ENCODE results near the gene MATK.
"Not testable (repeated sequence)": the region's sequence is repeated elsewhere in the genome, so short reads cannot be mapped to it uniquely, and the experiment has no call there.

MATK gene

DNA sequence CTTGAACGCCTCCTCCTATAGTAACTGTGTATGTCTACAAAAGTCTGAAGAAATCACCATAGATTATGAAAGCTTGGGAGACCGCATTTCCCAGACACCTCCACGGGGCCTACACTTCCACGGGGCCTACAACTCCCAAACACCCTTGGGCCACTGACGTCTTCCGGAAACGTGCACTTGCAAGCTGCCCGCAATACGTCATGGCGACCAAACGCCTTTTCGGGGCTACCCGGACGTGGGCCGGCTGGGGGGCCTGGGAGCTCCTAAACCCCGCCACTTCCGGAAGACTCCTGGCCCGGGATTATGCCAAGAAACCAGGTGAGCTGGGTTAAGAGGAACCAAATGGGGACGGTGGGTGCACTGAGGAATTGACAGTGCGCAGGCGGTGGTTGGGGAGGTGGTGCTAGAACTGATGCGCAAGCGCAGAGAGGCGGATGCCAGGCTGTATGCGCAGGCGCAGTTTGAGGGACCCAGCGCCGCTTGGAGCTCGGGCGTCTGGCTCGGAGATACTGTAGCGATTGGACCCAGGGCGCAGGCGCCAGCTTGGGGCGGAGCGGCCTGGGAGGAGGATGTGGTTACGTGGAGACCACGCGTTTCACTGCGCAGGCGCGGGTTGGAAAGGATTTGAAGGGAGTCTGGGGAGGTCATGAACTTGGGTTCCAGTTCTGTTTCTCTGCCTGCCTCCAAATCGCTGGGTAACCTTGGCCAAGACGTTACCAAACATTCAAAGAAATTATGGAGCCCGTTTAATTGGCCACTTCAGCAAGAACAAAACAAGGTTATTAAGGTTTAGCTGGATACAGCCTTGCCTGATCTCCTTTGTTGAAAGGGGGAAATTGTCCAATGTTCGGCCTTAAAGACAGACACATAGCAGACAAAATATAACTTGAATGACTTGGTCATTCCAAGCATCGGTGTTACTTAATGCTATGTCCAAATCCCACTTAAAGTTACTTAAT, 23.4 kb downstream of the MATK start, which contains the start of gene MRPL54:
TSS of gene MRPL54 (plus strand) at position 182 of the 959 bp plus-strand sequence. CDS start at position 201, 19 bp downstream.
- H3K36me3 ChIP-seq (ENCODE audit: control insufficient read depth in 2 of 2, insufficient read depth in 2 of 2, low read length in 2 of 2), result peaks cover 18 to 22% of the 10 kb centered on the region in 2 donors

GRCh38 chr19:3762130-3762473, 24.1 kb downstream of the MATK start:
- Histone ChIP-seq H3K27ac (ENCODE audit: low read depth in 2 of 2, low read length in 2 of 2) (peak overlapping the region; percentile 98 to 100), H3K27me3 (ENCODE audit: control insufficient read depth in 2 of 2, insufficient read depth in 2 of 2, low read length in 2 of 2) (no peaks in the 10 kb centered on the region), H3K9ac (ENCODE audit: low read depth in 1 of 2, low read length in 2 of 2) (peak overlapping the region in 1 of 2 donors; percentile 93), H3K4me1 (ENCODE audit: control insufficient read depth in 2 of 2, insufficient read depth in 2 of 2, low read length in 2 of 2) (peaks cover 18 to 21% of the 10 kb centered on the region in 2 donors), H3K9me3 (ENCODE audit: control insufficient read depth in 2 of 2, low read length in 2 of 2) (no peaks in the 10 kb centered on the region), H3K4me3 (ENCODE audit: low read length in 2 of 2) (peak overlapping the region; percentile 80 to 98), H3K36me3 (ENCODE audit: control insufficient read depth in 2 of 2, insufficient read depth in 2 of 2, low read length in 2 of 2) (peaks cover 13 to 22% of the 10 kb centered on the region in 2 donors)

More for the DNA sequence above, 23.4 kb downstream of the MATK start, which contains the start of gene MRPL54:
- Histone ChIP-seq H3K4me1 (ENCODE audit: control insufficient read depth in 2 of 2, insufficient read depth in 2 of 2, low read length in 2 of 2) (peaks cover 18 to 21% of the 10 kb centered on the region in 2 donors), H3K9ac (ENCODE audit: low read depth in 1 of 2, low read length in 2 of 2) (peak within 1 kb of the TSS; percentile 94 to 100), H3K9me3 (ENCODE audit: control insufficient read depth in 2 of 2, low read length in 2 of 2) (no peaks in the 10 kb centered on the region), H3K4me3 (ENCODE audit: low read length in 2 of 2) (peak within 1 kb of the TSS; percentile 92 to 98), H3K27ac (ENCODE audit: low read depth in 2 of 2, low read length in 2 of 2) (peak within 1 kb of the TSS; percentile 98 to 100), H3K27me3 (ENCODE audit: control insufficient read depth in 2 of 2, insufficient read depth in 2 of 2, low read length in 2 of 2) (no peaks in the 10 kb centered on the region)

DNA sequence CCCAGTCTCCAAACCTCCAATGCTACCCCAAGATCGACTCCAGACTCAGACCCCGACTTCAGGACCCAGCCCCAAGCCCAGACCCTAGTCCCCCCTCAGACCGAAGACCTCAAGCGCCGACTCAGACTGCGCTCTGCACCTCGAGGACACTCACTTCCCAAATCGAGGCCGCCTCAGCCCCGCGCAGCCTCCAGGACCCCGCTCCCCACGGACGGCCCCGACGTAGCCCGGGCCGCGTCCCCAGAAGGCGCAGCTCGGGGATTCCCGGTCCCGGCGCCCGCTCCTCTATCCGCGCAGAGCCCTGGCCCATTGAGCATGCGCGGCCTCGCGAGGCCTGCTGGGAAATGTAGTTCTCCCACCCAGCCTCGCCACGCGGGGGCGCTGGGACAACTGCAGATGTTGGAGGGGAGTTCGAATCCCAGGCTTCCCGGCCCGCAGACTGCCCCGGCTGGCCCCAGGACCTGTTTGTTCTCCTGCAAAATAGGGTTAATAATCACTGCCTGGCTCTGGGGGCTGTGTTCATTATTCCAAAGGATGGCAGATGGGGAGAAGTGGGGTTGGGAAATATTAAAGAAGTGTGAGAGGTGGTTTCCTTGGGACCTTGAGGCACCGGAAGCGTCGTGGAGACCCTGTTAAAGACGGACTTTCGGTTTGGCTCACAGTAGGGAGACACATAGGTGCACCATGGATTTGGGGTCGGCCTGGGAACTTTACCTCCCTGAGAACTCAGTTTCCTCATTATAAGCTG, 24.6 kb downstream of the MATK start, which contains the start of gene APBA3:
TSS of gene APBA3 (minus strand) at position 311 of the 748 bp plus-strand sequence. CDS start 1,428 bp downstream, outside the sequence.
- Histone ChIP-seq H3K27ac (ENCODE audit: low read depth in 2 of 2, low read length in 2 of 2) (peak within 1 kb of the TSS; percentile 98 to 100), H3K27me3 (ENCODE audit: control insufficient read depth in 2 of 2, insufficient read depth in 2 of 2, low read length in 2 of 2) (no peaks in the 10 kb centered on the region), H3K4me1 (ENCODE audit: control insufficient read depth in 2 of 2, insufficient read depth in 2 of 2, low read length in 2 of 2) (peaks cover 18 to 21% of the 10 kb centered on the region in 2 donors), H3K36me3 (ENCODE audit: control insufficient read depth in 2 of 2, insufficient read depth in 2 of 2, low read length in 2 of 2) (peaks cover 8 to 18% of the 10 kb centered on the region in 2 donors), H3K9me3 (ENCODE audit: control insufficient read depth in 2 of 2, low read length in 2 of 2) (no peaks in the 10 kb centered on the region), H3K4me3 (ENCODE audit: low read length in 2 of 2) (peak within 1 kb of the TSS; percentile 92 to 98), H3K9ac (ENCODE audit: low read depth in 1 of 2, low read length in 2 of 2) (peak within 1 kb of the TSS; percentile 94 to 100)

- H3K27ac ChIP-seq (ENCODE audit: low read depth in 2 of 2, low read length in 2 of 2), result peak overlapping the region; percentile 64 to 72
- peaks cover 5 to 15% of the 10 kb centered on the region in 2 donors for H3K36me3 ChIP-seq (ENCODE audit: control insufficient read depth in 2 of 2, insufficient read depth in 2 of 2, low read length in 2 of 2)
- H3K9me3 ChIP-seq (ENCODE audit: control insufficient read depth in 2 of 2, low read length in 2 of 2), result no peaks in the 10 kb centered on the region
- H3K9ac ChIP-seq (ENCODE audit: low read depth in 1 of 2, low read length in 2 of 2), result peak overlapping the region; percentile 94 to 98
- H3K4me3 ChIP-seq (ENCODE audit: low read length in 2 of 2), result peak overlapping the region; percentile 92 to 98
- H3K4me1 ChIP-seq (ENCODE audit: control insufficient read depth in 2 of 2, insufficient read depth in 2 of 2, low read length in 2 of 2), result peaks cover 18 to 21% of the 10 kb centered on the region in 2 donors
- no peaks in the 10 kb centered on the region for H3K27me3 ChIP-seq (ENCODE audit: control insufficient read depth in 2 of 2, insufficient read depth in 2 of 2, low read length in 2 of 2)
Observed at GRCh38 chr19:3760871-3761361, 25.3 kb downstream of the MATK start.

GRCh38 chr19:3759482-3760254, 26.5 kb downstream of the MATK start:
- peaks cover 0 to 11% of the 10 kb centered on the region in 2 donors for H3K36me3 ChIP-seq (ENCODE audit: control insufficient read depth in 2 of 2, insufficient read depth in 2 of 2, low read length in 2 of 2)
- no peak overlapping the region for H3K9ac ChIP-seq (ENCODE audit: low read depth in 1 of 2, low read length in 2 of 2)
- H3K4me3 ChIP-seq (ENCODE audit: low read length in 2 of 2), result no peak overlapping the region
- no peak overlapping the region for H3K27ac ChIP-seq (ENCODE audit: low read depth in 2 of 2, low read length in 2 of 2)
- H3K4me1 ChIP-seq (ENCODE audit: control insufficient read depth in 2 of 2, insufficient read depth in 2 of 2, low read length in 2 of 2), result peaks cover 18 to 21% of the 10 kb centered on the region in 2 donors
- no peaks in the 10 kb centered on the region for H3K9me3 ChIP-seq (ENCODE audit: control insufficient read depth in 2 of 2, low read length in 2 of 2)
- no peaks in the 10 kb centered on the region for H3K27me3 ChIP-seq (ENCODE audit: control insufficient read depth in 2 of 2, insufficient read depth in 2 of 2, low read length in 2 of 2)

DNA sequence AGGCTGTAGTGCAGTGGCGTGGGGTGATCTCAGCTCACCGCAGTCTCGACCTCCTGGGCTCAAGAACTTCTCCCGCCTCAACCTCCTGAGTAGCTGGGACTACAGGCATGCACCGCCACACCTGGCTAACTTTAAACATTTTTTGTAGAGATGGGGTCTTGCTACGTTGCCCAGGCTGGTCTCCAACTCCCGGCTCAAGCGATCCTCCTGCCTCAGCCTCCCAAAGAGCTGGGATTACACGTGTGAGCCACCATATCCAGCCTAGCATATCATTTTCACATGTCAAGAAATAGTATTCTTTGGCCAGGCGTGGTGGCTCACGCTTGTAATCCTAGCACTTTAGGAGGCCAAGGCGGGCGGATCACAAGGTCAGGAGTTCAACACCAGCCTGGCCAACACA, 27.9 kb downstream of the MATK start:
- not testable (repeated sequence) for H3K27me3 ChIP-seq (ENCODE audit: control insufficient read depth in 2 of 2, insufficient read depth in 2 of 2, low read length in 2 of 2); H3K9me3 ChIP-seq (ENCODE audit: control insufficient read depth in 2 of 2, low read length in 2 of 2); H3K9ac ChIP-seq (ENCODE audit: low read depth in 1 of 2, low read length in 2 of 2); H3K4me3 ChIP-seq (ENCODE audit: low read length in 2 of 2); H3K27ac ChIP-seq (ENCODE audit: low read depth in 2 of 2, low read length in 2 of 2)
- peaks cover 17 to 19% of the 10 kb centered on the region in 2 donors for H3K4me1 ChIP-seq (ENCODE audit: control insufficient read depth in 2 of 2, insufficient read depth in 2 of 2, low read length in 2 of 2)
- H3K36me3 ChIP-seq (ENCODE audit: control insufficient read depth in 2 of 2, insufficient read depth in 2 of 2, low read length in 2 of 2), result peaks cover 0 to 13% of the 10 kb centered on the region in 2 donors

DNA sequence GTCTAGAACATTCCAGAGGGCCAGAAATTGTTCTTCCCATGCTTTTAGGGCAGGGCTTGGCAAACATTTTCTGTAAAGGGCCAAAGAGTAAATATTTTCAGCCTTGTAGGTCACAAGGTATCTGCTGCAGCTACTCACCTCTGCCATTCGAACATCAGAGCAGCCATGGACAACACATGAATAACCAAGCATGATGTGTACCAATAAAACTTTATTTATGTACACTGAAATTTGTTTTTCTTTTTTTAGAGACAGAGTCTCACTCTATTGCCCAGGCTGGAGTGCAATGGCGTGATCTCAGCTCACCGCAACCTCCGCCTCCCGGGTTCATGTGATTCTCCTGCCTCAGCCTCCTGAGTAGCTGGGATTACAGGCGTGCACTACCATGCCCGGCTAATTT, 28.5 kb downstream of the MATK start:
- Histone ChIP-seq H3K4me1 (ENCODE audit: control insufficient read depth in 2 of 2, insufficient read depth in 2 of 2, low read length in 2 of 2) (peaks cover 14 to 15% of the 10 kb centered on the region in 2 donors), H3K36me3 (ENCODE audit: control insufficient read depth in 2 of 2, insufficient read depth in 2 of 2, low read length in 2 of 2) (peaks cover 0 to 13% of the 10 kb centered on the region in 2 donors)
- H3K9ac ChIP-seq (ENCODE audit: low read depth in 1 of 2, low read length in 2 of 2); H3K27ac ChIP-seq (ENCODE audit: low read depth in 2 of 2, low read length in 2 of 2); H3K27me3 ChIP-seq (ENCODE audit: control insufficient read depth in 2 of 2, insufficient read depth in 2 of 2, low read length in 2 of 2); H3K4me3 ChIP-seq (ENCODE audit: low read length in 2 of 2); H3K9me3 ChIP-seq (ENCODE audit: control insufficient read depth in 2 of 2, low read length in 2 of 2): not testable (repeated sequence)

GRCh38 chr19:3753631-3754410, 32.4 kb downstream of the MATK start:
- H3K4me3 ChIP-seq (ENCODE audit: low read length in 2 of 2), result no peak overlapping the region
- no peak overlapping the region for H3K9ac ChIP-seq (ENCODE audit: low read depth in 1 of 2, low read length in 2 of 2)
- no peaks in the 10 kb centered on the region for H3K9me3 ChIP-seq (ENCODE audit: control insufficient read depth in 2 of 2, low read length in 2 of 2)
- no peaks in the 10 kb centered on the region for H3K4me1 ChIP-seq (ENCODE audit: control insufficient read depth in 2 of 2, insufficient read depth in 2 of 2, low read length in 2 of 2)
- H3K36me3 ChIP-seq (ENCODE audit: control insufficient read depth in 2 of 2, insufficient read depth in 2 of 2, low read length in 2 of 2), result peaks cover 22 to 30% of the 10 kb centered on the region in 2 donors
- no peaks in the 10 kb centered on the region for H3K27me3 ChIP-seq (ENCODE audit: control insufficient read depth in 2 of 2, insufficient read depth in 2 of 2, low read length in 2 of 2)
- no peak overlapping the region for H3K27ac ChIP-seq (ENCODE audit: low read depth in 2 of 2, low read length in 2 of 2)

DNA sequence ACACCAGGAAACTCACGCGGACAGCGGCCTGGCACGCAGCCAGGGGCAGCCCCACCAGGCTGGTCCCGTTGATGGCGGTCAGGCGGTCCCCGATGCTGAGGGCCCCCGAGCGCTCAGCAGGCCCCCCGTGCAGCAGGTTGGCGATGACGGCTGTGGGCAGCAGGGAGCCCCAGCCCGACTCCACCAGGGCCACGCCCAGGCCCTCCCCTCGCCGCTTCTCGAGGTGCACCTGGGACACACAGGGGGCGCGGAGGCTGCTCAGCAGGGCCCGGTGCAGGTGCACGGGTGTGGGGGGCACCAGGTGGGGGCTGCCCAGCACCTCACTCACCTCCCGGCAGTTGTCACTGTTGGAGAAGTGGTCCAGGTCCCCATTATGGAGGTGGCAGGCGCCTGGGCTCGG, 33.7 kb downstream of the MATK start:
- H3K4me1 ChIP-seq (ENCODE audit: control insufficient read depth in 2 of 2, insufficient read depth in 2 of 2, low read length in 2 of 2), result no peaks in the 10 kb centered on the region
- H3K36me3 ChIP-seq (ENCODE audit: control insufficient read depth in 2 of 2, insufficient read depth in 2 of 2, low read length in 2 of 2), result peaks cover 24 to 25% of the 10 kb centered on the region in 2 donors
- no peaks in the 10 kb centered on the region for H3K27me3 ChIP-seq (ENCODE audit: control insufficient read depth in 2 of 2, insufficient read depth in 2 of 2, low read length in 2 of 2)
- H3K27ac ChIP-seq (ENCODE audit: low read depth in 2 of 2, low read length in 2 of 2), result no peak overlapping the region
- H3K9ac ChIP-seq (ENCODE audit: low read depth in 1 of 2, low read length in 2 of 2), result no peak overlapping the region
- no peaks in the 10 kb centered on the region for H3K9me3 ChIP-seq (ENCODE audit: control insufficient read depth in 2 of 2, low read length in 2 of 2)
- H3K4me3 ChIP-seq (ENCODE audit: low read length in 2 of 2), result no peak overlapping the region
